Measurements from ENCODE around the gene FATE1. TPM values are rescaled to one million over a fixed set of nuclear protein-coding genes. Genes with fewer than 3 reads are reported as not detected.

FATE1 gene
- total RNA-seq, 4 donors from 2014 or later: 0.42 TPM; not detected in 3

DNA sequence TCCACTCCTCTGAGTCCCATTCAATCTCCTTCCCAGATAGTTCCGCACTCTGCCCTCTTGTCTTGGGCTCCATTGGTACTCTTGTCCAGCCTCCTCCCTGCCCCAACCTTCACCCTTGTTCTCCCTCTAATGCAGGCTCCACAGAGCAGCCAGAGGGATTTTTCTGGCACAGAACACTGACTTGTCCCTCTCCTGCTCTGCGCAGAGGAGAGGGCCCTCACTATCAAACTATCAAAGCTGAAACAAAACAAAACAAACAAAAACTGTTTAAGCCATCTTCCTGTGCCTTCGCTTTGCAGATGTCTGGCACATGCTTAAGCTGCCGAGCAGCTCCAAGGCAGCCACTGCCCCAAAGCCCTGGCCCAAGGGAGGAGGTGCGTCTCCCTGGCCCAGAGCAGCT lies 21.7 kb downstream of the FATE1 start:
- no peak for ATAC-seq
- WGBS, 2 donors (ENCODE audit: low coverage in 1 of 2): 65 to 100% methylated on average over 1 to 4 of the region's 5 CpGs
- no peak overlapping the region for H3K27ac ChIP-seq
- H3K27me3 ChIP-seq: no peaks in the 10 kb centered on the region
- TF ChIP-seq, protein P1, sequence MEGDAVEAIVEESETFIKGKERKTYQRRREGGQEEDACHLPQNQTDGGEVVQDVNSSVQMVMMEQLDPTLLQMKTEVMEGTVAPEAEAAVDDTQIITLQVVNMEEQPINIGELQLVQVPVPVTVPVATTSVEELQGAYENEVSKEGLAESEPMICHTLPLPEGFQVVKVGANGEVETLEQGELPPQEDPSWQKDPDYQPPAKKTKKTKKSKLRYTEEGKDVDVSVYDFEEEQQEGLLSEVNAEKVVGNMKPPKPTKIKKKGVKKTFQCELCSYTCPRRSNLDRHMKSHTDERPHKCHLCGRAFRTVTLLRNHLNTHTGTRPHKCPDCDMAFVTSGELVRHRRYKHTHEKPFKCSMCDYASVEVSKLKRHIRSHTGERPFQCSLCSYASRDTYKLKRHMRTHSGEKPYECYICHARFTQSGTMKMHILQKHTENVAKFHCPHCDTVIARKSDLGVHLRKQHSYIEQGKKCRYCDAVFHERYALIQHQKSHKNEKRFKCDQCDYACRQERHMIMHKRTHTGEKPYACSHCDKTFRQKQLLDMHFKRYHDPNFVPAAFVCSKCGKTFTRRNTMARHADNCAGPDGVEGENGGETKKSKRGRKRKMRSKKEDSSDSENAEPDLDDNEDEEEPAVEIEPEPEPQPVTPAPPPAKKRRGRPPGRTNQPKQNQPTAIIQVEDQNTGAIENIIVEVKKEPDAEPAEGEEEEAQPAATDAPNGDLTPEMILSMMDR (IDR thresholded peaks at IDR 0.05): no peak
- no peak for TF ChIP-seq EP300 (IDR thresholded peaks at IDR 0.05)
- TF ChIP-seq POLR2AphosphoS5 (IDR thresholded peaks at IDR 0.05): no peak
- TF ChIP-seq POLR2A (IDR thresholded peaks at IDR 0.05): no peak
- no peak overlapping the region for H3K4me3 ChIP-seq
- H3K9me3 ChIP-seq: no peaks in the 10 kb centered on the region
- no peaks in the 10 kb centered on the region for H3K4me1 ChIP-seq
- no peaks in the 10 kb centered on the region for H3K36me3 ChIP-seq

DNA sequence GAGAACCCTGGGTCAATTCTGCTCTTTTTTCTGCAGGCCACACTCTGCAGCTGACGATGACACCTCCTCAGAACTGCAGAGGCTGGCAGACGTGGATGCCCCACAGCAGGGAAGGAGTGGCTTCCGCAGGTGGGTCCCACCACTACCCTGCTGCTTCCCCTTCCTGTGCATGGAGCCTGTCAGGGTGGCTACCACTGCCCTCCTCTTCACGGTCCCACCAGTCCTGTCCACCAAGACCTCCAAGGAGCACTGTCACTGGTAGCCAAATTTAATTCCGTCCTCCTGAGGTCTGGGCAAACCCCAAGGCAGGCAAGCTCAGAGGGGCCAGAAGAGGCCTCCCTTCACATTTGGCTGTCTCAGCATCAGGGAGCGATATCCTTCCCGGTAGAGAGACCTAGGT lies 22.9 kb downstream of the FATE1 start:
- WGBS, 2 donors (ENCODE audit: low coverage in 1 of 2): 77% methylated on average over 3 of the region's 7 CpGs; no CpG with 5 or more reads in 1 of the 2 donors
- no peaks in the 10 kb centered on the region for H3K36me3 ChIP-seq
- no peaks in the 10 kb centered on the region for H3K9me3 ChIP-seq
- no peaks in the 10 kb centered on the region for H3K27me3 ChIP-seq
- no peak for ATAC-seq
- TF ChIP-seq POLR2AphosphoS5 (IDR thresholded peaks at IDR 0.05) (no peak), POLR2A (IDR thresholded peaks at IDR 0.05) (no peak), EP300 (IDR thresholded peaks at IDR 0.05) (no peak)
- TF ChIP-seq, protein P1 (IDR thresholded peaks at IDR 0.05): no peak
- H3K27ac ChIP-seq: no peak overlapping the region
- H3K4me3 ChIP-seq: no peak overlapping the region
- no peaks in the 10 kb centered on the region for H3K4me1 ChIP-seq

DNA sequence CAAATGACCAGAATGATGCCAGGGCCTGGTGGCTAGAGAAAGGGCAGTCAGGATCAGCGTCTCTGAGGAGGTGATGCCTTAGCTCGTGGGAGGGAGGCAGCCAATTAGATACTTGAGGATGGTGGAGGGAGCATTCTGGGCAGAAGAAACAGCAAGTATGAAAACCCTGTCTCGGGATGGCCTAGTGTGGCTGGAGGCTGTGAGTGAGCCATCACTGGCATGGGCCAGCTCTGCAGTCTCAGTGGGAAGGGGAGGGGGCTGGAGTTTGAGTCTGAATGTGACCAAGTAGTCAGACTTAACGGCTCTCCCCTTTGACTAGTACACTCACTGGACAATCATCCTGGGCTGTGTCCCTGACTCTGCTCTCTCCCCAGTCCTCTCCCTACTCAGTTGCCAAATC lies 25.8 kb downstream of the FATE1 start:
- Histone ChIP-seq H3K27me3 (no peaks in the 10 kb centered on the region), H3K36me3 (no peaks in the 10 kb centered on the region), H3K27ac (no peak overlapping the region), H3K4me1 (no peaks in the 10 kb centered on the region), H3K9me3 (no peaks in the 10 kb centered on the region), H3K4me3 (no peak overlapping the region)
- no peak for ATAC-seq
- 81 to 100% methylated on average over 3 of the region's 4 CpGs for WGBS, 2 donors (ENCODE audit: low coverage in 1 of 2)
- TF ChIP-seq POLR2A (IDR thresholded peaks at IDR 0.05) (no peak), POLR2AphosphoS5 (IDR thresholded peaks at IDR 0.05) (no peak), EP300 (IDR thresholded peaks at IDR 0.05) (no peak)
- TF ChIP-seq, protein P1 (IDR thresholded peaks at IDR 0.05): no peak

DNA sequence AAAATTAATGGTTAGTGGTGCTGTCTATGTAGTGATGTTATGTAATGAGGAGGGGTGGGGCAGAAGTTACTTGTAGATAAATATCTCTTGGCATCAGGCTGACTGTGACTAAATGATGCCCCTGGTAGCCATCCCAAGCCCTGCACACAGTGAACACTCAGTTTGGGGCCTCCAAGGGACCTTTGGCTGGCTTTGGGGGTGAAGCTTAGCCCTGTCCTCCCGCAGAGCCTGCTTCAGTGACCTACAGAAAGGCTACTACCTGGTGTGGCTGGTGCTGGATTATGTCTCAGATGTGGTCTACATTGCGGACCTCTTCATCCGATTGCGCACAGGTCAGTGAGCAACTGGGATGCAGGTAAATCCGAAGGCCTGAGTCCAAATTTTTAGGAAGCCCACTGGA lies 26.5 kb downstream of the FATE1 start:
- no peak overlapping the region for H3K27ac ChIP-seq
- H3K9me3 ChIP-seq: no peaks in the 10 kb centered on the region
- 67% methylated on average over 1 of the region's 5 CpGs; no CpG with 5 or more reads in 1 of the 2 donors for WGBS, 2 donors (ENCODE audit: low coverage in 1 of 2)
- H3K4me3 ChIP-seq: no peak overlapping the region
- H3K36me3 ChIP-seq: no peaks in the 10 kb centered on the region
- H3K4me1 ChIP-seq: no peaks in the 10 kb centered on the region
- no peak for ATAC-seq
- TF ChIP-seq EP300 (IDR thresholded peaks at IDR 0.05) (no peak), POLR2AphosphoS5 (IDR thresholded peaks at IDR 0.05) (no peak), POLR2A (IDR thresholded peaks at IDR 0.05) (no peak)
- TF ChIP-seq, protein P1 (IDR thresholded peaks at IDR 0.05): no peak
- H3K27me3 ChIP-seq: no peaks in the 10 kb centered on the region

DNA sequence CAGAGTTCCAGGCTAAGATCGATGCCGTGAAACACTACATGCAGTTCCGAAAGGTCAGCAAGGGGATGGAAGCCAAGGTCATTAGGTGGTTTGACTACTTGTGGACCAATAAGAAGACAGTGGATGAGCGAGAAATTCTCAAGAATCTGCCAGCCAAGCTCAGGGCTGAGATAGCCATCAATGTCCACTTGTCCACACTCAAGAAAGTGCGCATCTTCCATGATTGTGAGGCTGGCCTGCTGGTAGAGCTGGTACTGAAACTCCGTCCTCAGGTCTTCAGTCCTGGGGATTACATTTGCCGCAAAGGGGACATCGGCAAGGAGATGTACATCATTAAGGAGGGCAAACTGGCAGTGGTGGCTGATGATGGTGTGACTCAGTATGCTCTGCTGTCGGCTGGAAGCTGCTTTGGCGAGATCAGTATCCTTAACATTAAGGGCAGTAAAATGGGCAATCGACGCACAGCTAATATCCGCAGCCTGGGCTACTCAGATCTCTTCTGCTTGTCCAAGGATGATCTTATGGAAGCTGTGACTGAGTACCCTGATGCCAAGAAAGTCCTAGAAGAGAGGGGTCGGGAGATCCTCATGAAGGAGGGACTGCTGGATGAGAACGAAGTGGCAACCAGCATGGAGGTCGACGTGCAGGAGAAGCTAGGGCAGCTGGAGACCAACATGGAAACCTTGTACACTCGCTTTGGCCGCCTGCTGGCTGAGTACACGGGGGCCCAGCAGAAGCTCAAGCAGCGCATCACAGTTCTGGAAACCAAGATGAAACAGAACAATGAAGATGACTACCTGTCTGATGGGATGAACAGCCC lies 28.0 kb downstream of the FATE1 start:
- no peak for TF ChIP-seq POLR2A (IDR thresholded peaks at IDR 0.05)
- no peak for TF ChIP-seq EP300 (IDR thresholded peaks at IDR 0.05)
- TF ChIP-seq, protein P1 (IDR thresholded peaks at IDR 0.05): no peak
- TF ChIP-seq POLR2AphosphoS5 (IDR thresholded peaks at IDR 0.05): no peak
- no peak for ATAC-seq
- H3K27ac ChIP-seq: no peak overlapping the region
- WGBS, 2 donors (ENCODE audit: low coverage in 1 of 2): 87 to 93% methylated on average over 6 to 17 of the region's 21 CpGs
- no peaks in the 10 kb centered on the region for H3K36me3 ChIP-seq
- no peaks in the 10 kb centered on the region for H3K9me3 ChIP-seq
- no peak overlapping the region for H3K4me3 ChIP-seq
- H3K4me1 ChIP-seq: no peaks in the 10 kb centered on the region
- H3K27me3 ChIP-seq: no peaks in the 10 kb centered on the region
